SK-N-SH treated with all-trans-retinoic acid at 6 μM for 48 hours (cell line): Measurements from ENCODE around the gene OR6B2.

ENCODE experiments used
- BACH2 ChIP-seq: fragments of 250-450 bp; sonication (Bioruptor Pico); IDR thresholded peaks from 2 replicates; pipeline ENCODE4 v1.9.0; 2021; ENCODE audit warnings: mild to moderate bottlenecking, borderline replicate concordance
- ESRRG ChIP-seq: fragments of 250-450 bp; sonication (Bioruptor Pico); IDR thresholded peaks from 2 replicates; pipeline ENCODE4 v1.6.1; 2021; ENCODE audit warnings: mild to moderate bottlenecking
- ISL1 ChIP-seq: fragments of 250-450 bp; sonication (Bioruptor Pico); IDR thresholded peaks from 2 replicates; pipeline ENCODE4 v2.1.2; 2022; ENCODE audit warnings: mild to moderate bottlenecking, moderate library complexity
- OSR1 ChIP-seq: fragments of 250-450 bp; sonication (Bioruptor Pico); IDR thresholded peaks from 2 replicates; pipeline ENCODE4 v1.8.0; 2022; ENCODE audit warnings: moderate library complexity, mild to moderate bottlenecking, inconsistent platforms
- PPARA ChIP-seq: fragments of 250-450 bp; sonication (Bioruptor Pico); IDR thresholded peaks from 2 replicates; pipeline ENCODE4 v1.5.0; 2020; ENCODE audit warnings: mild to moderate bottlenecking, borderline replicate concordance
- RARB ChIP-seq: fragments of 250-450 bp; sonication (Bioruptor Pico); IDR thresholded peaks from 2 replicates; pipeline ENCODE4 v1.8.0; 2021; ENCODE audit warnings: mild to moderate bottlenecking, moderate library complexity
- SNAI2 ChIP-seq: fragments of 250-450 bp; sonication (Bioruptor Pico); IDR thresholded peaks from 2 replicates; pipeline ENCODE4 v1.5.0; 2020; ENCODE audit warnings: mild to moderate bottlenecking, moderate library complexity
- ZC3H10 ChIP-seq: fragments of 250-450 bp; sonication (Bioruptor Pico); IDR thresholded peaks from 2 replicates; pipeline ENCODE4 v1.5.1; 2021; ENCODE audit warnings: mild to moderate bottlenecking, moderate library complexity
- ZFP30 ChIP-seq: fragments of 450-650 bp; formaldehyde crosslinking; IDR thresholded peaks from 2 replicates; pipeline ENCODE4 v1.5.0; 2022; ENCODE audit warnings: mild to moderate bottlenecking, moderate library complexity
- ZNF70 ChIP-seq: fragments of 450-650 bp; formaldehyde crosslinking; IDR thresholded peaks from 2 replicates; pipeline ENCODE4 v1.5.0; 2020; ENCODE audit warnings: mild to moderate bottlenecking, moderate library complexity
- TF ChIP-seq, protein P1 (sequence below): fragments of 250-450 bp; sonication (Bioruptor Pico); IDR thresholded peaks from 2 replicates; pipeline ENCODE4 v1.5.0; 2020; ENCODE audit warnings: mild to moderate bottlenecking, moderate library complexity
- TF ChIP-seq, protein P2 (sequence below): fragments of 250-450 bp; sonication (Bioruptor Pico); IDR thresholded peaks from 2 replicates; pipeline ENCODE4 v1.8.0; 2020; ENCODE audit warnings: mild to moderate bottlenecking, moderate library complexity, borderline replicate concordance
- TF ChIP-seq, protein P3 (sequence below): fragments of 250-450 bp; sonication (Bioruptor Pico); IDR thresholded peaks from 2 replicates; pipeline ENCODE4 v1.5.1; 2021; ENCODE audit warnings: mild to moderate bottlenecking, moderate library complexity

DNA sequence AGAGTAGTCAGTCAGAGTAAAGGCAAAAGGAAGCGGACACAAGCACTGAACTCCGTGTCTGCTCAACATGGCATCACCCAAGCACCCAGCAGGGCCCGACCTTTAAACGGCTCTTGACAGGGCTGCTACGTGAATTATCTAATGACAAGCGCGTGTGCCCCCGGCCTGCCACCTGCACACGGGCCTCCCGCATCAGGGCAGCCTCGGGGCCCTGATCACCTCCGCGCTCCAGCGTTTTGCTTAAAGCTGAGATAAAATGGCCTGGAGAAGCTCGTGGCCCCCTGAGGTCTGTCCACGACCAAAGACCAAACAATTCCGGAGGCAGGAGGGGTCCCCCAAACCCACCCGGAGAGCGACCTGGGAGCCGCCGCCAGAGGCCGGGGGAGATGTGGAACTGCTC is 5.5 kb downstream of the OR6B2 start:
- TF ChIP-seq ZC3H10 (CRISPR knock-in tag) (no peak), PPARA (CRISPR knock-in tag) (no peak), ZNF70 (no peak), BACH2 (CRISPR knock-in tag) (no peak), ZFP30 (CRISPR knock-in tag) (no peak), OSR1 (no peak), RARB (no peak), SNAI2 (CRISPR knock-in tag) (no peak), ESRRG (CRISPR knock-in tag) (no peak), ISL1 (CRISPR knock-in tag) (no peak)
- TF ChIP-seq, protein P1, sequence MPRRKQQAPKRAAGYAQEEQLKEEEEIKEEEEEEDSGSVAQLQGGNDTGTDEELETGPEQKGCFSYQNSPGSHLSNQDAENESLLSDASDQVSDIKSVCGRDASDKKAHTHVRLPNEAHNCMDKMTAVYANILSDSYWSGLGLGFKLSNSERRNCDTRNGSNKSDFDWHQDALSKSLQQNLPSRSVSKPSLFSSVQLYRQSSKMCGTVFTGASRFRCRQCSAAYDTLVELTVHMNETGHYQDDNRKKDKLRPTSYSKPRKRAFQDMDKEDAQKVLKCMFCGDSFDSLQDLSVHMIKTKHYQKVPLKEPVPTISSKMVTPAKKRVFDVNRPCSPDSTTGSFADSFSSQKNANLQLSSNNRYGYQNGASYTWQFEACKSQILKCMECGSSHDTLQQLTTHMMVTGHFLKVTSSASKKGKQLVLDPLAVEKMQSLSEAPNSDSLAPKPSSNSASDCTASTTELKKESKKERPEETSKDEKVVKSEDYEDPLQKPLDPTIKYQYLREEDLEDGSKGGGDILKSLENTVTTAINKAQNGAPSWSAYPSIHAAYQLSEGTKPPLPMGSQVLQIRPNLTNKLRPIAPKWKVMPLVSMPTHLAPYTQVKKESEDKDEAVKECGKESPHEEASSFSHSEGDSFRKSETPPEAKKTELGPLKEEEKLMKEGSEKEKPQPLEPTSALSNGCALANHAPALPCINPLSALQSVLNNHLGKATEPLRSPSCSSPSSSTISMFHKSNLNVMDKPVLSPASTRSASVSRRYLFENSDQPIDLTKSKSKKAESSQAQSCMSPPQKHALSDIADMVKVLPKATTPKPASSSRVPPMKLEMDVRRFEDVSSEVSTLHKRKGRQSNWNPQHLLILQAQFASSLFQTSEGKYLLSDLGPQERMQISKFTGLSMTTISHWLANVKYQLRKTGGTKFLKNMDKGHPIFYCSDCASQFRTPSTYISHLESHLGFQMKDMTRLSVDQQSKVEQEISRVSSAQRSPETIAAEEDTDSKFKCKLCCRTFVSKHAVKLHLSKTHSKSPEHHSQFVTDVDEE: no peak
- TF ChIP-seq, protein P2, sequence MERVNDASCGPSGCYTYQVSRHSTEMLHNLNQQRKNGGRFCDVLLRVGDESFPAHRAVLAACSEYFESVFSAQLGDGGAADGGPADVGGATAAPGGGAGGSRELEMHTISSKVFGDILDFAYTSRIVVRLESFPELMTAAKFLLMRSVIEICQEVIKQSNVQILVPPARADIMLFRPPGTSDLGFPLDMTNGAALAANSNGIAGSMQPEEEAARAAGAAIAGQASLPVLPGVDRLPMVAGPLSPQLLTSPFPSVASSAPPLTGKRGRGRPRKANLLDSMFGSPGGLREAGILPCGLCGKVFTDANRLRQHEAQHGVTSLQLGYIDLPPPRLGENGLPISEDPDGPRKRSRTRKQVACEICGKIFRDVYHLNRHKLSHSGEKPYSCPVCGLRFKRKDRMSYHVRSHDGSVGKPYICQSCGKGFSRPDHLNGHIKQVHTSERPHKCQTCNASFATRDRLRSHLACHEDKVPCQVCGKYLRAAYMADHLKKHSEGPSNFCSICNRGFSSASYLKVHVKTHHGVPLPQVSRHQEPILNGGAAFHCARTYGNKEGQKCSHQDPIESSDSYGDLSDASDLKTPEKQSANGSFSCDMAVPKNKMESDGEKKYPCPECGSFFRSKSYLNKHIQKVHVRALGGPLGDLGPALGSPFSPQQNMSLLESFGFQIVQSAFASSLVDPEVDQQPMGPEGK (CRISPR knock-in tag): no peak
- TF ChIP-seq, protein P3, sequence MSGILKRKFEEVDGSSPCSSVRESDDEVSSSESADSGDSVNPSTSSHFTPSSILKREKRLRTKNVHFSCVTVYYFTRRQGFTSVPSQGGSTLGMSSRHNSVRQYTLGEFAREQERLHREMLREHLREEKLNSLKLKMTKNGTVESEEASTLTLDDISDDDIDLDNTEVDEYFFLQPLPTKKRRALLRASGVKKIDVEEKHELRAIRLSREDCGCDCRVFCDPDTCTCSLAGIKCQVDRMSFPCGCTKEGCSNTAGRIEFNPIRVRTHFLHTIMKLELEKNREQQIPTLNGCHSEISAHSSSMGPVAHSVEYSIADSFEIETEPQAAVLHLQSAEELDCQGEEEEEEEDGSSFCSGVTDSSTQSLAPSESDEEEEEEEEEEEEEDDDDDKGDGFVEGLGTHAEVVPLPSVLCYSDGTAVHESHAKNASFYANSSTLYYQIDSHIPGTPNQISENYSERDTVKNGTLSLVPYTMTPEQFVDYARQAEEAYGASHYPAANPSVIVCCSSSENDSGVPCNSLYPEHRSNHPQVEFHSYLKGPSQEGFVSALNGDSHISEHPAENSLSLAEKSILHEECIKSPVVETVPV (CRISPR knock-in tag): no peak
